Erythroblast (primary cell): Measurements from ENCODE around the gene NPTX1.

ENCODE experiments used
- GATA1 ChIP-seq: IDR thresholded peaks from 2 replicates; pipeline ENCODE4 v1.6.1; 2011; ENCODE audit warnings: low read depth, mild to moderate bottlenecking, control low read depth, low read length, moderate library complexity
- POLR2A ChIP-seq: IDR thresholded peaks from 2 replicates; pipeline ENCODE4 v1.6.1; 2011; ENCODE audit warnings: mild to moderate bottlenecking, low read length

DNA sequence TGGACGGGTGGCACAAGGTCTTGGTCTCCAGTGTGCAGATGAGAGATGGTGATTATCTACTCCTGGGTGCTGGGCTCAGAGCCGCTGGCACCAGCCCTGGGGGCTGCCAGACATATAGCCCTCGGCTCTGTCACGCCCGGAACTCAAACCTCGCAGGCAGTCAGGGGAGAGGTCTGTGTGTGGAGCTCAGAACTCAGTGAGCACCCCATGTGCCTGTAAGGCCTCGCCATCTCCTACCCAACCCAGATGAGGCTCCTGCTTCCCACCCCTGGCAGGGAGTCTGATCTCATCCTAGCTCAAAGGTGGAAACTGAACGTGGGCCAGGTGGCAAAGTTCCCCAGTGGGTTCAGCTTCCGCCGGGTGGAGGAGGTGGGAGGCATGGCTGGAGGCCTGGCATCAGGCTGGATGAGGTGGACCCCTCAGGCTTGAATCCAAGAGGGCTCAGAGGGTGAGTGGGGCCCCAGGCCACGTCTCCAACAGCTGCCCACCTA lies 22.6 kb upstream of the NPTX1 start:
- TF ChIP-seq POLR2A = no peak
- TF ChIP-seq GATA1 = no peak
